Measurements from ENCODE around the gene SNCAIP. TPM values are rescaled to one million over a fixed set of nuclear protein-coding genes. Genes with fewer than 3 reads are reported as not detected.

SNCAIP gene
- polyA plus RNA-seq (2013): 17.6 and 18.4 TPM in 2 replicates

GRCh38 chr5:122311961-122312590 is at the start of gene SNCAIP:
TSS of gene SNCAIP (plus strand) at chr5:122312237. CDS start at chr5:122391135, 78,898 bp downstream.
- Histone ChIP-seq H3K18ac (ENCODE audit: low read length) (no peak within 1 kb of the TSS), H3K79me2 (ENCODE audit: control insufficient read depth, insufficient read depth, low read length, poor library complexity) (no peaks in the 10 kb centered on the region), H3K4me2 (ENCODE audit: low read length) (peak within 1 kb of the TSS; percentile 85), H2BK120ac (ENCODE audit: insufficient read depth, low read length, poor library complexity) (no peak within 1 kb of the TSS), H3K23ac (ENCODE audit: low read length) (no peak within 1 kb of the TSS), H3K4me3 (ENCODE audit: low read depth, low read length) (peak within 1 kb of the TSS; percentile 72), H4K12ac (ENCODE audit: low read depth, low read length) (no peak within 1 kb of the TSS), H3K4ac (ENCODE audit: low read depth, low read length) (no peak within 1 kb of the TSS), H2AFZ (ENCODE audit: insufficient read depth, low read length, poor library complexity) (peak within 1 kb of the TSS; percentile 62), H3K27me3 (ENCODE audit: insufficient read depth, low read length) (peaks cover 16% of the 10 kb centered on the region), H3K9ac (ENCODE audit: low read length) (peak within 1 kb of the TSS; percentile 80), H2BK12ac (ENCODE audit: low read length) (no peak within 1 kb of the TSS), H3K14ac (ENCODE audit: low read length) (peak within 1 kb of the TSS; percentile 31), H3K4me1 (ENCODE audit: control insufficient read depth in 1 of 2, insufficient read depth in 2 of 2, low read length in 2 of 2) (peaks cover 4 to 9% of the 10 kb centered on the region in 2 experiments), H3K9me3 (ENCODE audit: insufficient read depth, low read depth, low read length) (no peaks in the 10 kb centered on the region), H3K27ac (ENCODE audit: low read depth, low read length) (no peak within 1 kb of the TSS), H4K8ac (ENCODE audit: low read depth, low read length) (no peak within 1 kb of the TSS), H2AK5ac (ENCODE audit: low read length) (no peak within 1 kb of the TSS), H4K91ac (ENCODE audit: low read depth, low read length) (peak within 1 kb of the TSS; percentile 29), H3K79me1 (ENCODE audit: low read length) (peaks cover 9% of the 10 kb centered on the region), H3K36me3 (ENCODE audit: control insufficient read depth in 1 of 2, insufficient read depth in 2 of 2, low read length in 2 of 2) (no peaks in the 10 kb centered on the region), H2BK5ac (ENCODE audit: low read depth, low read length, poor library complexity) (no peak within 1 kb of the TSS)
- peak; percentile 24 to 45 for DNase-seq
- no CpG with 5 or more reads among the region's 78 CpGs for WGBS (ENCODE audit: extremely low coverage, insufficient coverage, insufficient read length)

- no peak overlapping the region for H4K8ac ChIP-seq (ENCODE audit: low read depth, low read length)
- no peak overlapping the region for H2BK5ac ChIP-seq (ENCODE audit: low read depth, low read length, poor library complexity)
- H3K36me3 ChIP-seq (ENCODE audit: control insufficient read depth in 1 of 2, insufficient read depth in 2 of 2, low read length in 2 of 2): no peaks in the 10 kb centered on the region
- H3K4ac ChIP-seq (ENCODE audit: low read depth, low read length): no peak overlapping the region
- no peak overlapping the region for H3K14ac ChIP-seq (ENCODE audit: low read length)
- H3K79me1 ChIP-seq (ENCODE audit: low read length): no peaks in the 10 kb centered on the region
- DNase-seq: no peak
- no peak overlapping the region for H2AK5ac ChIP-seq (ENCODE audit: low read length)
- H3K9me3 ChIP-seq (ENCODE audit: insufficient read depth, low read depth, low read length): peaks cover 3% of the 10 kb centered on the region
- H2BK12ac ChIP-seq (ENCODE audit: low read length): no peak overlapping the region
- no peak overlapping the region for H3K23ac ChIP-seq (ENCODE audit: low read length)
- no peak overlapping the region for H2BK120ac ChIP-seq (ENCODE audit: insufficient read depth, low read length, poor library complexity)
- H3K27ac ChIP-seq (ENCODE audit: low read depth, low read length): no peak overlapping the region
- no peak overlapping the region for H4K91ac ChIP-seq (ENCODE audit: low read depth, low read length)
- no peak overlapping the region for H3K4me2 ChIP-seq (ENCODE audit: low read length)
- H3K79me2 ChIP-seq (ENCODE audit: control insufficient read depth, insufficient read depth, low read length, poor library complexity): no peaks in the 10 kb centered on the region
- no peak overlapping the region for H3K9ac ChIP-seq (ENCODE audit: low read length)
- no peak overlapping the region for H4K12ac ChIP-seq (ENCODE audit: low read depth, low read length)
- no peak overlapping the region for H3K4me3 ChIP-seq (ENCODE audit: low read depth, low read length)
- no peak overlapping the region for H2AFZ ChIP-seq (ENCODE audit: insufficient read depth, low read length, poor library complexity)
- peaks cover 4 to 8% of the 10 kb centered on the region in 2 experiments for H3K4me1 ChIP-seq (ENCODE audit: control insufficient read depth in 1 of 2, insufficient read depth in 2 of 2, low read length in 2 of 2)
- no peaks in the 10 kb centered on the region for H3K27me3 ChIP-seq (ENCODE audit: insufficient read depth, low read length)
- no peak overlapping the region for H3K18ac ChIP-seq (ENCODE audit: low read length)
Observed at GRCh38 chr5:122263352-122264030, 48.5 kb upstream of the SNCAIP start.

- Histone ChIP-seq H3K9ac (ENCODE audit: low read length) (no peak overlapping the region), H3K4me1 (ENCODE audit: control insufficient read depth in 1 of 2, insufficient read depth in 2 of 2, low read length in 2 of 2) (peaks cover 4 to 8% of the 10 kb centered on the region in 2 experiments), H3K4me2 (ENCODE audit: low read length) (no peak overlapping the region), H3K9me3 (ENCODE audit: insufficient read depth, low read depth, low read length) (no peaks in the 10 kb centered on the region), H2BK5ac (ENCODE audit: low read depth, low read length, poor library complexity) (no peak overlapping the region), H4K12ac (ENCODE audit: low read depth, low read length) (no peak overlapping the region), H2AFZ (ENCODE audit: insufficient read depth, low read length, poor library complexity) (no peak overlapping the region), H3K79me1 (ENCODE audit: low read length) (no peaks in the 10 kb centered on the region), H3K27ac (ENCODE audit: low read depth, low read length) (no peak overlapping the region), H3K4ac (ENCODE audit: low read depth, low read length) (no peak overlapping the region), H3K4me3 (ENCODE audit: low read depth, low read length) (no peak overlapping the region), H4K8ac (ENCODE audit: low read depth, low read length) (no peak overlapping the region), H2AK5ac (ENCODE audit: low read length) (no peak overlapping the region), H3K23ac (ENCODE audit: low read length) (no peak overlapping the region), H3K36me3 (ENCODE audit: control insufficient read depth in 1 of 2, insufficient read depth in 2 of 2, low read length in 2 of 2) (no peaks in the 10 kb centered on the region), H3K79me2 (ENCODE audit: control insufficient read depth, insufficient read depth, low read length, poor library complexity) (no peaks in the 10 kb centered on the region), H3K18ac (ENCODE audit: low read length) (no peak overlapping the region), H3K27me3 (ENCODE audit: insufficient read depth, low read length) (no peaks in the 10 kb centered on the region), H2BK120ac (ENCODE audit: insufficient read depth, low read length, poor library complexity) (peak overlapping the region; percentile 6), H4K91ac (ENCODE audit: low read depth, low read length) (no peak overlapping the region), H2BK12ac (ENCODE audit: low read length) (no peak overlapping the region), H3K14ac (ENCODE audit: low read length) (no peak overlapping the region)
- no peak for DNase-seq
Observed at GRCh38 chr5:122264610-122265009, 47.4 kb upstream of the SNCAIP start.

GRCh38 chr5:122267185-122267584 is 44.9 kb upstream of the SNCAIP start:
- H3K27ac ChIP-seq (ENCODE audit: low read depth, low read length): no peak overlapping the region
- H2BK120ac ChIP-seq (ENCODE audit: insufficient read depth, low read length, poor library complexity): no peak overlapping the region
- no peak overlapping the region for H2BK5ac ChIP-seq (ENCODE audit: low read depth, low read length, poor library complexity)
- H2AK5ac ChIP-seq (ENCODE audit: low read length): no peak overlapping the region
- H4K12ac ChIP-seq (ENCODE audit: low read depth, low read length): no peak overlapping the region
- no peak overlapping the region for H3K9ac ChIP-seq (ENCODE audit: low read length)
- H3K36me3 ChIP-seq (ENCODE audit: control insufficient read depth in 1 of 2, insufficient read depth in 2 of 2, low read length in 2 of 2): no peaks in the 10 kb centered on the region
- H3K27me3 ChIP-seq (ENCODE audit: insufficient read depth, low read length): no peaks in the 10 kb centered on the region
- WGBS (ENCODE audit: extremely low coverage, insufficient coverage, insufficient read length): no CpG with 5 or more reads among the region's 6 CpGs
- H3K4me3 ChIP-seq (ENCODE audit: low read depth, low read length): no peak overlapping the region
- no peaks in the 10 kb centered on the region for H3K79me1 ChIP-seq (ENCODE audit: low read length)
- H3K4me2 ChIP-seq (ENCODE audit: low read length): no peak overlapping the region
- no peak overlapping the region for H3K4ac ChIP-seq (ENCODE audit: low read depth, low read length)
- H3K18ac ChIP-seq (ENCODE audit: low read length): no peak overlapping the region
- no peak overlapping the region for H3K23ac ChIP-seq (ENCODE audit: low read length)
- no peak overlapping the region for H4K8ac ChIP-seq (ENCODE audit: low read depth, low read length)
- no peaks in the 10 kb centered on the region for H3K9me3 ChIP-seq (ENCODE audit: insufficient read depth, low read depth, low read length)
- H4K91ac ChIP-seq (ENCODE audit: low read depth, low read length): no peak overlapping the region
- no peak overlapping the region for H2BK12ac ChIP-seq (ENCODE audit: low read length)
- H3K4me1 ChIP-seq (ENCODE audit: control insufficient read depth in 1 of 2, insufficient read depth in 2 of 2, low read length in 2 of 2): peaks cover 0 to 4% of the 10 kb centered on the region in 2 experiments
- no peak overlapping the region for H3K14ac ChIP-seq (ENCODE audit: low read length)
- H2AFZ ChIP-seq (ENCODE audit: insufficient read depth, low read length, poor library complexity): no peak overlapping the region
- DNase-seq: no peak
- H3K79me2 ChIP-seq (ENCODE audit: control insufficient read depth, insufficient read depth, low read length, poor library complexity): no peaks in the 10 kb centered on the region
